Activated B cell treated with CpG ODN at 0.5 μM for 24 hours (primary cell): ENCODE results near the gene CCDC33. TPM values are rescaled to one million over a fixed set of nuclear protein-coding genes. Genes with fewer than 3 reads are reported as not detected.

Experiments used
- ATAC-seq: fragments of 200-7000 bp; cut with Tn5 transposase; one replicate; pipeline ENCODE4 v1.10.0; 2021; ENCODE audit warnings: low read depth, mild to moderate bottlenecking, moderate library complexity
- CTCF ChIA-PET: fragments of 350-600 bp; sonication (Branson Sonifier 250); formaldehyde crosslinking; loops from one replicate; lab custom pipeline; 2021; ENCODE audit warnings: antibody characterized with exemption; lab: Charles Lee
- POLR2A ChIA-PET: fragments of 350-600 bp; sonication (Branson Sonifier 250); formaldehyde crosslinking; loops from one replicate; lab custom pipeline; 2021; ENCODE audit warnings: antibody characterized with exemption; lab: Charles Lee
- DNase-seq: peaks from one replicate; pipeline ENCODE4 v3.0.0; 2022
- H3K27ac Mint-ChIP-seq: one replicate; pipeline ENCODE4 v1.8.0; 2020; ENCODE audit warnings: mixed read lengths
- H3K27me3 Mint-ChIP-seq: one replicate; pipeline ENCODE4 v1.8.0; 2021; ENCODE audit warnings: mixed read lengths
- H3K36me3 Mint-ChIP-seq: one replicate; pipeline ENCODE4 v1.8.0; 2021; ENCODE audit warnings: low read depth, mixed read lengths
- H3K4me1 Mint-ChIP-seq: one replicate; pipeline ENCODE4 v1.8.0; 2021; ENCODE audit warnings: mixed read lengths
- H3K4me3 Mint-ChIP-seq: one replicate; pipeline ENCODE4 v1.8.0; 2020; ENCODE audit warnings: mild to moderate bottlenecking, mixed read lengths
- H3K9me3 Mint-ChIP-seq: one replicate; pipeline ENCODE4 v1.8.0; 2020; ENCODE audit warnings: mixed read lengths
- CTCF ChIP-seq: fragments of 200-600 bp; IDR thresholded peaks from one replicate; pipeline ENCODE4 v1.8.0; 2022; ENCODE audit warnings: antibody characterized with exemption, mild to moderate bottlenecking
- intact Hi-C: fragments of 100-400 bp; cut with micrococcal nuclease; formaldehyde crosslinking; loops from one replicate; pipeline ENCODE4 v1.15.1; 2024
- total RNA-seq: library from RNA; stranded (reverse); gene quantifications from 2 replicates; pipeline ENCODE4 v1.2.3, GENCODE V29; 2022

Gene CCDC33
- total RNA-seq, 1 donor from 2014 or later: not detected

- ATAC-seq: no peak
- peaks cover 10% of the 10 kb centered on the region for H3K27me3 Mint-ChIP-seq
- intact Hi-C loops: no loop called here
- H3K36me3 Mint-ChIP-seq: no peaks in the 10 kb centered on the region
- no peaks in the 10 kb centered on the region for H3K4me1 Mint-ChIP-seq
- no peak for TF ChIP-seq CTCF
- no peak overlapping the region for H3K27ac Mint-ChIP-seq
- ChIA-PET CTCF (no interaction called here), POLR2A (no interaction called here)
- H3K4me3 Mint-ChIP-seq: no peak overlapping the region
- peaks cover 2% of the 10 kb centered on the region for H3K9me3 Mint-ChIP-seq
- no peak for DNase-seq
Observed at GRCh38 chr15:74212494-74212893, 23.6 kb upstream of the CCDC33 start.

GRCh38 chr15:74213858-74214284 lies 22.3 kb upstream of the CCDC33 start:
- ChIA-PET POLR2A (no interaction called here), CTCF (no interaction called here)
- Mint-ChIP-seq H3K27ac (no peak overlapping the region), H3K36me3 (no peaks in the 10 kb centered on the region), H3K9me3 (peaks cover 2% of the 10 kb centered on the region), H3K27me3 (peaks cover 6% of the 10 kb centered on the region), H3K4me3 (no peak overlapping the region), H3K4me1 (no peaks in the 10 kb centered on the region)
- intact Hi-C loops: no loop called here
- ATAC-seq (no peak), DNase-seq (no peak)
- TF ChIP-seq CTCF: no peak

GRCh38 chr15:74214324-74215021 lies 21.7 kb upstream of the CCDC33 start:
- Mint-ChIP-seq H3K4me3 (no peak overlapping the region), H3K27ac (no peak overlapping the region), H3K36me3 (no peaks in the 10 kb centered on the region), H3K9me3 (peaks cover 2% of the 10 kb centered on the region), H3K27me3 (peaks cover 10% of the 10 kb centered on the region), H3K4me1 (no peaks in the 10 kb centered on the region)
- ATAC-seq (no peak), DNase-seq (no peak)
- TF ChIP-seq CTCF: no peak
- intact Hi-C loops: no loop called here
- POLR2A ChIA-PET: no interaction called here
- CTCF ChIA-PET: no interaction called here

GRCh38 chr15:74215958-74216357 lies 20.2 kb upstream of the CCDC33 start:
- DNase-seq (no peak), ATAC-seq (no peak)
- Mint-ChIP-seq H3K4me3 (no peak overlapping the region), H3K9me3 (no peaks in the 10 kb centered on the region), H3K27ac (no peak overlapping the region), H3K27me3 (peaks cover 23% of the 10 kb centered on the region), H3K4me1 (no peaks in the 10 kb centered on the region), H3K36me3 (no peaks in the 10 kb centered on the region)
- intact Hi-C loops: no loop called here
- no peak for TF ChIP-seq CTCF
- CTCF ChIA-PET: no interaction called here
- POLR2A ChIA-PET: interaction anchor here (0.7 kb wide), 1 partner anchor 16 kb away, joined by 5 read pairs; no protein-coding TSS in a partner anchor

GRCh38 chr15:74216949-74217348 lies 19.2 kb upstream of the CCDC33 start:
- no peaks in the 10 kb centered on the region for H3K36me3 Mint-ChIP-seq
- H3K4me3 Mint-ChIP-seq: no peak overlapping the region
- CTCF ChIA-PET: no interaction called here
- no peaks in the 10 kb centered on the region for H3K4me1 Mint-ChIP-seq
- POLR2A ChIA-PET: no interaction called here
- DNase-seq (no peak), ATAC-seq (no peak)
- no peaks in the 10 kb centered on the region for H3K9me3 Mint-ChIP-seq
- peaks cover 26% of the 10 kb centered on the region for H3K27me3 Mint-ChIP-seq
- intact Hi-C loops: no loop called here
- TF ChIP-seq CTCF: no peak
- H3K27ac Mint-ChIP-seq: no peak overlapping the region
